K562 (cell line): ENCODE data around the gene SYCN. TPM values are rescaled to one million over a fixed set of nuclear protein-coding genes. Genes with fewer than 3 reads are reported as not detected.

Source experiments
- CTBP1 ChIP-seq: fragments of 450-650 bp; IDR thresholded peaks from 2 replicates; pipeline ENCODE4 v1.6.1; 2016; ENCODE audit warnings: borderline replicate concordance
- NFIX ChIP-seq: fragments of 250-450 bp; sonication (Bioruptor Pico); IDR thresholded peaks from 2 replicates; pipeline ENCODE4 v1.4.0; 2020; ENCODE audit warnings: low read depth, mild to moderate bottlenecking, moderate library complexity
- RB1 ChIP-seq: fragments of 450-650 bp; IDR thresholded peaks from 2 replicates; pipeline ENCODE4 v1.6.1; 2017; ENCODE audit warnings: low read depth, mild to moderate bottlenecking
- RCOR1 ChIP-seq, 2 experiments: IDR thresholded peaks; 2 replicates each; pipeline ENCODE4 v1.6.1; 2012; ENCODE audit warnings: low read depth in 2 of 2, low read length in 2 of 2, borderline replicate concordance in 1 of 2, improper control_type of control experiment in 1 of 2
- SIRT6 ChIP-seq: IDR thresholded peaks from one replicate; pipeline ENCODE4 v1.6.1; 2012; ENCODE audit warnings: low read depth, mild to moderate bottlenecking, control low read depth, inconsistent platforms, low read length, moderate library complexity
- STAT5B ChIP-seq: fragments of 250-450 bp; sonication (Bioruptor Pico); IDR thresholded peaks from 2 replicates; pipeline ENCODE4 v1.8.0; 2021; ENCODE audit warnings: mild to moderate bottlenecking, inconsistent platforms
- THAP12 ChIP-seq: fragments of 250-450 bp; sonication (Bioruptor Pico); IDR thresholded peaks from 2 replicates; pipeline ENCODE4 v1.9.0; 2021; ENCODE audit warnings: mild to moderate bottlenecking, inconsistent platforms
- YY1 ChIP-seq, 3 experiments: IDR thresholded peaks; 2 replicates each; pipeline ENCODE4 v1.6.1; 2011; ENCODE audit warnings: low read length in 2 of 3, mild to moderate bottlenecking in 2 of 3, moderate library complexity in 2 of 3, borderline replicate concordance in 1 of 3, control low read depth in 1 of 3, low read depth in 1 of 3; ENCODE audit not compliant: insufficient read depth in 3 of 3, insufficient replicate concordance in 2 of 3, control insufficient read depth in 1 of 3, insufficient read length in 1 of 3; ENCODE audit errors: extremely low read depth in 1 of 3
- ZBTB11 ChIP-seq, 3 experiments: fragments of 200-800 bp in 1 of 3; fragments of 250-450 bp in 1 of 3; fragments of 450-650 bp in 1 of 3; sonication (Bioruptor Pico) in 1 of 3; sonication (Bioruptor generic) in 1 of 3; formaldehyde crosslinking in 1 of 3; IDR thresholded peaks; 2 replicates each; pipeline versions ENCODE4 v1.6.1 to v1.8.0; 2016 to 2022; ENCODE audit warnings: mild to moderate bottlenecking in 2 of 3, missing genetic modification characterization in 2 of 3, missing compliant biosample characterization in 1 of 3, moderate library complexity in 1 of 3
- ZNF717 ChIP-seq: fragments of 250-450 bp; sonication (Bioruptor Pico); IDR thresholded peaks from 2 replicates; pipeline ENCODE4 v1.5.0; 2021
- ZNF766 ChIP-seq: fragments of 200-800 bp; sonication (Bioruptor generic); conservative IDR thresholded peaks from 2 replicates; pipeline ENCODE4 v1.6.1; 2016; ENCODE audit warnings: missing genetic modification characterization, missing compliant biosample characterization
- polyA plus RNA-seq, 8 experiments: library from polyadenylated mRNA; depleted of rRNA in 4 of 8; stranded (reverse) in 5 of 8; unstranded in 3 of 8; fragments of >200 nt; fragmentation: Nextera tagmentation in 2 of 8; fragmentation: Illumina TruSeq in 1 of 8; extraction: Ambion mirVana in 2 of 8; extraction: Trizol in 1 of 8; gene quantifications; 2 replicates each; pipeline versions ENCODE4 v1.2.1 to v1.2.3, GENCODE V29; 2011 to 2014; ENCODE audit warnings: inconsistent platforms in 1 of 8, missing spikeins in 1 of 8
- total RNA-seq, 7 experiments: library from RNA; depleted of rRNA in 6 of 7; stranded (reverse); fragments of >200 nt in 6 of 7; fragmentation: Illumina TruSeq in 2 of 7; extraction: Trizol in 2 of 7; gene quantifications; 2 replicates each; pipeline versions ENCODE4 v1.2.1 to v1.2.3, GENCODE V29; 2011 to 2021; ENCODE audit warnings: low replicate concordance in 1 of 7
- TF ChIP-seq, protein P1 (sequence below): fragments of 250-450 bp; sonication (Bioruptor Pico); IDR thresholded peaks from 2 replicates; pipeline ENCODE4 v1.8.0; 2021; ENCODE audit warnings: borderline replicate concordance, mild to moderate bottlenecking, moderate library complexity; ENCODE audit not compliant: poor library complexity, severe bottlenecking
- TF ChIP-seq, protein P2 (sequence below), 2 experiments: fragments of 450-650 bp; IDR thresholded peaks; 2 replicates each; pipeline ENCODE4 v1.6.1; 2016
- TF ChIP-seq, protein P3 (sequence below), 2 experiments: fragments of 250-450 bp in 1 of 2; fragments of 450-650 bp in 1 of 2; sonication (Bioruptor Pico) in 1 of 2; IDR thresholded peaks; 2 replicates each; pipeline versions ENCODE4 v1.6.1 to v1.8.0; 2016 to 2021; ENCODE audit warnings: mild to moderate bottlenecking in 2 of 2, moderate library complexity in 2 of 2, missing compliant biosample characterization in 1 of 2, missing genetic modification characterization in 1 of 2

The SYCN gene
- total and polyA plus RNA-seq, 9 of the 15 experiments (the other 6 are each of a cell fraction or from before 2014, with no cell fraction given), result not detected

GRCh38 chr19:39171479-39172465 is 32.3 kb downstream of the SYCN start (continued):
- no peak for TF ChIP-seq ZBTB11 (CRISPR knock-in tag; IDR thresholded peaks at IDR 0.05)
- TF ChIP-seq, protein P1, sequence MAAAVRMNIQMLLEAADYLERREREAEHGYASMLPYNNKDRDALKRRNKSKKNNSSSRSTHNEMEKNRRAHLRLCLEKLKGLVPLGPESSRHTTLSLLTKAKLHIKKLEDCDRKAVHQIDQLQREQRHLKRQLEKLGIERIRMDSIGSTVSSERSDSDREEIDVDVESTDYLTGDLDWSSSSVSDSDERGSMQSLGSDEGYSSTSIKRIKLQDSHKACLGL (CRISPR knock-in tag), result no peak
- no peak for TF ChIP-seq RB1
- no peak for TF ChIP-seq STAT5B (CRISPR knock-in tag)
- no peak for TF ChIP-seq SIRT6
- TF ChIP-seq, protein P2, sequence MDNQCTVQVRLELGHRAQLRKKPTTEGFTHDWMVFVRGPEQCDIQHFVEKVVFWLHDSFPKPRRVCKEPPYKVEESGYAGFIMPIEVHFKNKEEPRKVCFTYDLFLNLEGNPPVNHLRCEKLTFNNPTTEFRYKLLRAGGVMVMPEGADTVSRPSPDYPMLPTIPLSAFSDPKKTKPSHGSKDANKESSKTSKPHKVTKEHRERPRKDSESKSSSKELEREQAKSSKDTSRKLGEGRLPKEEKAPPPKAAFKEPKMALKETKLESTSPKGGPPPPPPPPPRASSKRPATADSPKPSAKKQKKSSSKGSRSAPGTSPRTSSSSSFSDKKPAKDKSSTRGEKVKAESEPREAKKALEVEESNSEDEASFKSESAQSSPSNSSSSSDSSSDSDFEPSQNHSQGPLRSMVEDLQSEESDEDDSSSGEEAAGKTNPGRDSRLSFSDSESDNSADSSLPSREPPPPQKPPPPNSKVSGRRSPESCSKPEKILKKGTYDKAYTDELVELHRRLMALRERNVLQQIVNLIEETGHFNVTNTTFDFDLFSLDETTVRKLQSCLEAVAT (IDR thresholded peaks at IDR 0.05), result no peak
- TF ChIP-seq ZNF766, result no peak
- no peak for TF ChIP-seq NFIX (CRISPR knock-in tag)
- TF ChIP-seq, protein P3, sequence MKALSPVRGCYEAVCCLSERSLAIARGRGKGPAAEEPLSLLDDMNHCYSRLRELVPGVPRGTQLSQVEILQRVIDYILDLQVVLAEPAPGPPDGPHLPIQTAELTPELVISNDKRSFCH (CRISPR knock-in tag; IDR thresholded peaks at IDR 0.05), result no peak
- TF ChIP-seq, protein P3 (tag; IDR thresholded peaks at IDR 0.05), result no peak
- TF ChIP-seq CTBP1, result no peak
- TF ChIP-seq ZNF717 (CRISPR knock-in tag), result no peak
- TF ChIP-seq YY1 (IDR thresholded peaks at IDR 0.05; ENCODE audit: borderline replicate concordance in 1 of 3, control insufficient read depth in 1 of 3, extremely low read depth in 1 of 3, insufficient read depth in 3 of 3, insufficient read length in 1 of 3, insufficient replicate concordance in 2 of 3, low read depth in 1 of 3, low read length in 2 of 3), result no peak
- no peak for TF ChIP-seq THAP12 (CRISPR knock-in tag)
- TF ChIP-seq RCOR1 (IDR thresholded peaks at IDR 0.05; ENCODE audit: borderline replicate concordance in 1 of 2, low read depth in 2 of 2, low read length in 2 of 2), result no peak
